IMR-90 (cell line): Measurements from ENCODE around the gene ARAP1. TPM values are rescaled to one million over a fixed set of nuclear protein-coding genes. Genes with fewer than 3 reads are reported as not detected.

ENCODE experiments used
- ATAC-seq: fragments of 200-7000 bp; cut with Tn5 transposase; 2 replicates; pipeline ENCODE4 v1.9.1; 2020; ENCODE audit warnings: low read depth, mild to moderate bottlenecking, moderate library complexity
- BruUV-seq: library from RNA; stranded (reverse); fragments of 400-500 nt; replicated peaks from 2 replicates; lab custom pipeline; 2021; lab: Mats Ljungman, UMichigan
- CTCF ChIA-PET: fragments of 300-600 bp; formaldehyde crosslinking; extraction: SDS; loops from one replicate; lab custom pipeline; 2021; ENCODE audit warnings: antibody characterized with exemption; lab: Yijun Ruan, JAX
- POLR2A ChIA-PET: fragments of 300-600 bp; sonication (Branson Sonifier 250); formaldehyde crosslinking; loops from one replicate; lab custom pipeline; 2022; ENCODE audit warnings: antibody characterized with exemption; ENCODE audit not compliant: unreplicated experiment; lab: Charles Lee
- DNase-seq: peaks from one replicate; pipeline ENCODE4 v3.0.0; 2013
- H2AFZ ChIP-seq: replicated peaks from 2 replicates; pipeline ENCODE3; 2013; ENCODE audit warnings: low read length, mild to moderate bottlenecking; ENCODE audit not compliant: poor library complexity
- H2AK5ac ChIP-seq: 2 replicates; pipeline ENCODE4 v1.6.1; 2013; ENCODE audit warnings: low read depth, low read length, inconsistent platforms
- H2AK9ac ChIP-seq: replicated peaks from 2 replicates; pipeline ENCODE3; 2013; ENCODE audit warnings: mild to moderate bottlenecking, low read depth, low read length, moderate library complexity; ENCODE audit not compliant: poor library complexity
- H2BK120ac ChIP-seq: 2 replicates; pipeline ENCODE4 v1.6.1; 2013; ENCODE audit warnings: low read depth, low read length, inconsistent platforms
- H2BK15ac ChIP-seq: 3 replicates; pipeline ENCODE4 v1.6.1; 2013; ENCODE audit warnings: low read depth, low read length, inconsistent platforms
- H2BK20ac ChIP-seq: 2 replicates; pipeline ENCODE4 v1.6.1; 2013; ENCODE audit warnings: low read depth, mild to moderate bottlenecking, inconsistent platforms, low read length, moderate library complexity
- H2BK5ac ChIP-seq: 2 replicates; pipeline ENCODE4 v1.6.1; 2013; ENCODE audit warnings: mild to moderate bottlenecking, low read depth, low read length, inconsistent platforms; ENCODE audit not compliant: poor library complexity, severe bottlenecking
- H3K14ac ChIP-seq: replicated peaks from 2 replicates; pipeline ENCODE4 v1.6.1; 2013; ENCODE audit warnings: low read depth, low read length, inconsistent platforms
- H3K18ac ChIP-seq: 2 replicates; pipeline ENCODE4 v1.6.1; 2013; ENCODE audit warnings: low read depth, low read length, control low read depth
- H3K23ac ChIP-seq: 2 replicates; pipeline ENCODE4 v1.6.1; 2013; ENCODE audit warnings: low read depth, low read length, inconsistent platforms
- H3K27ac ChIP-seq: 2 replicates; pipeline ENCODE4 v1.5.1; 2013; ENCODE audit warnings: mild to moderate bottlenecking, control low read depth, low read length; ENCODE audit not compliant: insufficient read depth
- H3K27me3 ChIP-seq: 2 replicates; pipeline ENCODE4 v1.6.1; 2013; ENCODE audit warnings: low read length; ENCODE audit not compliant: control insufficient read depth, insufficient read depth
- H3K36me3 ChIP-seq: 2 replicates; pipeline ENCODE4 v1.6.1; 2013; ENCODE audit warnings: low read length, mixed read lengths; ENCODE audit not compliant: control insufficient read depth, insufficient read depth
- H3K4ac ChIP-seq: 2 replicates; pipeline ENCODE4 v1.6.1; 2013; ENCODE audit warnings: low read depth, low read length, inconsistent platforms
- H3K4me1 ChIP-seq: 2 replicates; pipeline ENCODE4 v1.6.1; 2013; ENCODE audit warnings: low read length, mixed read lengths; ENCODE audit not compliant: control insufficient read depth, insufficient read depth
- H3K4me2 ChIP-seq: 2 replicates; pipeline ENCODE4 v1.6.1; 2013; ENCODE audit warnings: low read depth, mild to moderate bottlenecking, control low read depth, low read length, moderate library complexity
- H3K4me3 ChIP-seq: 2 replicates; pipeline ENCODE4 v1.5.1; 2013; ENCODE audit warnings: low read depth, mild to moderate bottlenecking, control low read depth, low read length, moderate library complexity; ENCODE audit not compliant: insufficient read depth
- H3K56ac ChIP-seq: 2 replicates; pipeline ENCODE4 v1.6.1; 2013; ENCODE audit warnings: low read length, inconsistent platforms; ENCODE audit not compliant: insufficient read depth; ENCODE audit errors: extremely low read depth
- H3K79me1 ChIP-seq, 2 experiments: 2 replicates each; pipeline ENCODE4 v1.6.1; 2013; ENCODE audit warnings: low read length in 2 of 2, inconsistent platforms in 1 of 2, low read depth in 1 of 2
- H3K9ac ChIP-seq: 2 replicates; pipeline ENCODE4 v1.6.1; 2013; ENCODE audit warnings: low read depth, low read length, control low read depth
- H3K9me1 ChIP-seq: 2 replicates; pipeline ENCODE4 v1.6.1; 2013; ENCODE audit warnings: low read length, inconsistent platforms; ENCODE audit not compliant: insufficient read depth
- H3K9me3 ChIP-seq: 2 replicates; pipeline ENCODE4 v1.6.1; 2013; ENCODE audit warnings: low read length; ENCODE audit not compliant: control insufficient read depth, insufficient read depth
- H4K20me1 ChIP-seq: 2 replicates; pipeline ENCODE4 v1.6.1; 2013; ENCODE audit warnings: low read length, inconsistent platforms; ENCODE audit not compliant: insufficient read depth
- H4K5ac ChIP-seq: 2 replicates; pipeline ENCODE4 v1.6.1; 2013; ENCODE audit warnings: mild to moderate bottlenecking, low read depth, low read length, control low read depth
- H4K8ac ChIP-seq, 2 experiments: 2 replicates each; pipeline ENCODE4 v1.6.1; 2013; ENCODE audit warnings: low read depth in 2 of 2, low read length in 2 of 2, control low read depth in 1 of 2, inconsistent platforms in 1 of 2
- H4K91ac ChIP-seq: 2 replicates; pipeline ENCODE4 v1.6.1; 2013; ENCODE audit warnings: low read depth, low read length, inconsistent platforms; ENCODE audit not compliant: insufficient read depth
- MAZ ChIP-seq: IDR thresholded peaks from 2 replicates; pipeline ENCODE4 v1.6.1; 2012; ENCODE audit warnings: low read depth, mild to moderate bottlenecking, low read length, improper control_type of control experiment, moderate library complexity, borderline replicate concordance
- POLR2A ChIP-seq: IDR thresholded peaks from 2 replicates; pipeline ENCODE4 v1.6.1; 2012; ENCODE audit warnings: mild to moderate bottlenecking, low read depth, low read length
- RFX5 ChIP-seq: IDR thresholded peaks from 2 replicates; pipeline ENCODE4 v1.8.0; 2012; ENCODE audit warnings: low read depth, mild to moderate bottlenecking, low read length, moderate library complexity
- SMC3 ChIP-seq: fragments of 150-350 bp; IDR thresholded peaks from 2 replicates; pipeline ENCODE4 v1.6.1; 2016; ENCODE audit warnings: low read depth, mild to moderate bottlenecking, antibody characterized with exemption, low read length, moderate library complexity
- WGBS, 2 experiments: methylation state at CpG; one replicate each; pipeline versions ENCODE4 v1.1.5 to v1.1.7; 2013; ENCODE audit warnings: missing lambda C conversion rate in 2 of 2; ENCODE audit not compliant: insufficient read length in 1 of 2; ENCODE audit errors: extremely low coverage in 2 of 2; 5-methylcytosine and 5-hydroxymethylcytosine counted together
- dilution Hi-C: fragments of 300-500 bp; cut with HindIII; formaldehyde crosslinking; loops from one replicate; pipeline ENCODE4 v1.14.3; 2018; ENCODE audit warnings: low sequenced_read_pairs; ENCODE audit not compliant: unreplicated experiment
- in situ Hi-C: fragments of 300-500 bp; cut with MboI; formaldehyde crosslinking; loops from 3 replicates; pipeline ENCODE4 v1.14.3; 2019; ENCODE audit warnings: low sequenced_read_pairs, inconsistent platforms, mixed read lengths
- intact Hi-C: fragments of 100-400 bp; cut with micrococcal nuclease; formaldehyde crosslinking; loops from 2 replicates; pipeline ENCODE4 v1.10.0; 2022
- polyA plus RNA-seq, 3 experiments: library from polyadenylated mRNA; depleted of rRNA; stranded (reverse); fragments of >200 nt; gene quantifications; 2 replicates each; pipeline ENCODE4 v1.2.3, GENCODE V29; 2012; ENCODE audit warnings: low replicate concordance in 1 of 3
- total RNA-seq: library from RNA; depleted of rRNA; stranded (reverse); fragments of >200 nt; gene quantifications from 2 replicates; pipeline ENCODE4 v1.2.3, GENCODE V29; 2012

The ARAP1 gene
- total and polyA plus RNA-seq, 2 of the 4 experiments (the other 2 are of a cell fraction) = 37.6 to 63.1 TPM

- Histone ChIP-seq H2BK120ac (no peak overlapping the region), H3K79me1 (peaks cover 11 to 59% of the 10 kb centered on the region in 2 experiments; a peak in 3 of 4 replicates), H3K27me3 (no peaks in the 10 kb centered on the region), H3K36me3 (peaks cover 2% of the 10 kb centered on the region; the same call in 1 of the 2 replicates), H2BK5ac (no peak overlapping the region), H3K14ac (no peak overlapping the region), H3K4me3 (no peak overlapping the region), H3K23ac (no peak overlapping the region), H3K18ac (no peak overlapping the region), H4K5ac (no peak overlapping the region), H4K20me1 (peaks cover 3% of the 10 kb centered on the region; the same call in 1 of the 2 replicates), H3K9me3 (no peaks in the 10 kb centered on the region), H4K91ac (no peak overlapping the region), H2AK9ac (no peak overlapping the region), H3K4me2 (no peak overlapping the region), H2BK15ac (no peak overlapping the region), H2AK5ac (no peak overlapping the region), H3K4me1 (peaks cover 5% of the 10 kb centered on the region; the same call in 1 of the 2 replicates), H3K9me1 (no peaks in the 10 kb centered on the region), H3K56ac (no peak overlapping the region), H2AFZ (no peak overlapping the region), H4K8ac (no peak overlapping the region), H3K27ac (no peak overlapping the region), H3K4ac (no peak overlapping the region), H3K9ac (no peak overlapping the region), H2BK20ac (no peak overlapping the region)
- TF ChIP-seq SMC3 (no peak), POLR2A (no peak), RFX5 (no peak), MAZ (no peak)
- POLR2A ChIA-PET = no interaction called here
- WGBS, 2 experiments = no CpG with 5 or more reads among the region's 5 CpGs
- in situ Hi-C loops (no loop called here), dilution Hi-C loops (no loop called here), intact Hi-C loops (no loop called here)
- no peak for ATAC-seq
- DNase-seq = no peak
- no TSS peak for BruUV-seq
- CTCF ChIA-PET = no interaction called here
Measured at GRCh38 chr11:72730243-72730642, 22.0 kb downstream of the ARAP1 start.
